Measurements from ENCODE around the gene LIME1.

Gene LIME1

DNA sequence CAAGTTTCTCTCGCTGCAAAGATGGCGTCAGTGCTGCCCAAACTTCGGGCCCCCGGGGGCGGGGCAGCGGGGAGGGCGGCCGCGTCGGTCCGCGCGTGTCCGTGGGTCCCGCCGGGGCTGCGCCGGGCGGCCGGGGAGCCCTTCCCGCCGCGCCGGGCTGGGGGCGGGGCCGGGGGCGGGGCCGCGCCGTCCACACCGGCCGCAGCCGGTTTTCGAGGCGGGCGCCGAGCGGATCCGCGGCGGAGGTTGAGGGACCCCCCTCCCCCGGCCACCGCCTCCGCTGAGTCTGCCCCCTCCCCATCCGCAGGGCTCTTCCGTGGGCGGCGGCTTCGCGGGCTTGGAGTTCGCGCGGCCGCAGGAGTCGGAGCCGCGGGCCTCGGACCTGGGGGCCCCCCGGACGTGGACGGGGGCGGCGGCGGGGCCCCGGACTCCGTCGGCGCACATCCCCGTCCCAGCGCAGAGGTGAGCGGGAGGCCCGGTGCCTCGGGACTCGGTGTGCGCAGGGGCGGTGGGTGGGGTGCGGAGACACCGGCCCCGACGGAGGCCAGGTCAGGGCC, 3.7 kb downstream of the LIME1 start:
- WGBS (ENCODE audit: extremely low coverage, insufficient coverage, low lambda C conversion rate) = no CpG with 5 or more reads among the region's 80 CpGs
- Histone ChIP-seq H3K27me3 (ENCODE audit: insufficient read depth, low read length, poor library complexity) (no peaks in the 10 kb centered on the region), H3K4me2 (ENCODE audit: low read length) (peak overlapping the region; percentile 78), H3K4me3 (ENCODE audit: low read length) (peak overlapping the region; percentile 79), H3K4me1 (ENCODE audit: control insufficient read depth, low read depth, low read length) (no peaks in the 10 kb centered on the region), H3K79me1 (ENCODE audit: low read length) (no peaks in the 10 kb centered on the region), H3K23ac (ENCODE audit: low read length) (peak overlapping the region; percentile 45), H3K4ac (ENCODE audit: low read depth, low read length) (peak overlapping the region; percentile 90), H2BK5ac (ENCODE audit: low read length) (no peak overlapping the region), H3K56ac (ENCODE audit: low read length) (peak overlapping the region; percentile 91), H4K5ac (ENCODE audit: low read length) (no peak overlapping the region), H3K27ac (ENCODE audit: low read depth, low read length) (peak overlapping the region; percentile 90), H2BK120ac (ENCODE audit: low read depth, low read length) (no peak overlapping the region), H2AK5ac (ENCODE audit: low read length) (no peak overlapping the region), H3K79me2 (ENCODE audit: control insufficient read depth, insufficient read depth, low read length) (no peaks in the 10 kb centered on the region), H2BK15ac (replicated peaks; ENCODE audit: low read depth) (no peak overlapping the region), H3K9ac (ENCODE audit: low read length) (peak overlapping the region; percentile 91), H3K18ac (ENCODE audit: low read length) (peak overlapping the region; percentile 82), H4K8ac (ENCODE audit: low read depth, low read length) (no peak overlapping the region), H3K36me3 (ENCODE audit: control insufficient read depth, insufficient read depth, low read length) (no peaks in the 10 kb centered on the region)
- peak; percentile 44 for DNase-seq

- H2BK15ac ChIP-seq (replicated peaks; ENCODE audit: low read depth) = no peak overlapping the region
- no peak overlapping the region for H4K8ac ChIP-seq (ENCODE audit: low read depth, low read length)
- WGBS (ENCODE audit: extremely low coverage, insufficient coverage, low lambda C conversion rate) = no CpG with 5 or more reads among the region's 29 CpGs
- H2AK5ac ChIP-seq (ENCODE audit: low read length) = no peak overlapping the region
- H3K79me2 ChIP-seq (ENCODE audit: control insufficient read depth, insufficient read depth, low read length) = no peaks in the 10 kb centered on the region
- peak overlapping the region; percentile 45 for H3K23ac ChIP-seq (ENCODE audit: low read length)
- no peaks in the 10 kb centered on the region for H3K36me3 ChIP-seq (ENCODE audit: control insufficient read depth, insufficient read depth, low read length)
- H3K9ac ChIP-seq (ENCODE audit: low read length) = peak overlapping the region; percentile 91
- H4K5ac ChIP-seq (ENCODE audit: low read length) = no peak overlapping the region
- no peaks in the 10 kb centered on the region for H3K27me3 ChIP-seq (ENCODE audit: insufficient read depth, low read length, poor library complexity)
- peak overlapping the region; percentile 82 for H3K18ac ChIP-seq (ENCODE audit: low read length)
- H2BK120ac ChIP-seq (ENCODE audit: low read depth, low read length) = no peak overlapping the region
- peak overlapping the region; percentile 91 for H3K56ac ChIP-seq (ENCODE audit: low read length)
- peak overlapping the region; percentile 79 for H3K4me3 ChIP-seq (ENCODE audit: low read length)
- H3K4me2 ChIP-seq (ENCODE audit: low read length) = peak overlapping the region; percentile 78
- no peaks in the 10 kb centered on the region for H3K79me1 ChIP-seq (ENCODE audit: low read length)
- H3K4ac ChIP-seq (ENCODE audit: low read depth, low read length) = no peak overlapping the region
- DNase-seq = peak; percentile 88
- peak overlapping the region; percentile 90 for H3K27ac ChIP-seq (ENCODE audit: low read depth, low read length)
- H3K4me1 ChIP-seq (ENCODE audit: control insufficient read depth, low read depth, low read length) = no peaks in the 10 kb centered on the region
- H2BK5ac ChIP-seq (ENCODE audit: low read length) = no peak overlapping the region
Observed at GRCh38 chr20:63740627-63741353, 4.3 kb downstream of the LIME1 start.

DNA sequence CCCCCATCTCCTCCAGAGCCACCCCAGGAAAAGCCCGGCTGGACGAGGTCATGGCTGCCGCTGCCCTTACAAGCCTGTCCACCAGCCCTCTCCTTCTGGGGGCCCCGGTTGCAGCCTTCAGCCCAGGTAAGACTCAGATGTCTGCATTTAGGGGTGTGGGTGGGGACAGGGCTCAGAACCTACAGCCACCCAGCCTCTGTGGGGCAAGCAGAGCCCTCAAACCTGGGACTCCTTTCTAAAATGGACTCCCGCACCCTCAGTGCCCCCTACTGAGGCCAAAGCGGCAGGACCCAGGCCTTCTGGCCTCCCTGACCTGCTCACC, 4.9 kb downstream of the LIME1 start:
- H3K36me3 ChIP-seq (ENCODE audit: control insufficient read depth, insufficient read depth, low read length) = no peaks in the 10 kb centered on the region
- no peak overlapping the region for H2BK120ac ChIP-seq (ENCODE audit: low read depth, low read length)
- peak overlapping the region; percentile 90 for H3K27ac ChIP-seq (ENCODE audit: low read depth, low read length)
- no peaks in the 10 kb centered on the region for H3K27me3 ChIP-seq (ENCODE audit: insufficient read depth, low read length, poor library complexity)
- peak overlapping the region; percentile 78 for H3K4me2 ChIP-seq (ENCODE audit: low read length)
- no peak overlapping the region for H2BK15ac ChIP-seq (replicated peaks; ENCODE audit: low read depth)
- H2BK5ac ChIP-seq (ENCODE audit: low read length) = no peak overlapping the region
- H3K79me1 ChIP-seq (ENCODE audit: low read length) = no peaks in the 10 kb centered on the region
- no peak for DNase-seq
- no peak overlapping the region for H2AK5ac ChIP-seq (ENCODE audit: low read length)
- H3K4ac ChIP-seq (ENCODE audit: low read depth, low read length) = no peak overlapping the region
- H4K8ac ChIP-seq (ENCODE audit: low read depth, low read length) = no peak overlapping the region
- peak overlapping the region; percentile 24 for H3K23ac ChIP-seq (ENCODE audit: low read length)
- H3K4me1 ChIP-seq (ENCODE audit: control insufficient read depth, low read depth, low read length) = no peaks in the 10 kb centered on the region
- no CpG with 5 or more reads among the region's 6 CpGs for WGBS (ENCODE audit: extremely low coverage, insufficient coverage, low lambda C conversion rate)
- H3K4me3 ChIP-seq (ENCODE audit: low read length) = no peak overlapping the region
- H3K9ac ChIP-seq (ENCODE audit: low read length) = peak overlapping the region; percentile 91
- no peak overlapping the region for H4K5ac ChIP-seq (ENCODE audit: low read length)
- H3K79me2 ChIP-seq (ENCODE audit: control insufficient read depth, insufficient read depth, low read length) = no peaks in the 10 kb centered on the region
- no peak overlapping the region for H3K18ac ChIP-seq (ENCODE audit: low read length)
- H3K56ac ChIP-seq (ENCODE audit: low read length) = peak overlapping the region; percentile 91

- Histone ChIP-seq H3K18ac (ENCODE audit: low read length) (no peak overlapping the region), H3K79me2 (ENCODE audit: control insufficient read depth, insufficient read depth, low read length) (no peaks in the 10 kb centered on the region), H3K27ac (ENCODE audit: low read depth, low read length) (no peak overlapping the region), H3K4ac (ENCODE audit: low read depth, low read length) (no peak overlapping the region), H3K4me1 (ENCODE audit: control insufficient read depth, low read depth, low read length) (no peaks in the 10 kb centered on the region), H3K4me2 (ENCODE audit: low read length) (no peak overlapping the region), H4K5ac (ENCODE audit: low read length) (no peak overlapping the region), H3K4me3 (ENCODE audit: low read length) (no peak overlapping the region), H2AK5ac (ENCODE audit: low read length) (no peak overlapping the region), H2BK15ac (replicated peaks; ENCODE audit: low read depth) (no peak overlapping the region), H2BK120ac (ENCODE audit: low read depth, low read length) (no peak overlapping the region), H3K36me3 (ENCODE audit: control insufficient read depth, insufficient read depth, low read length) (no peaks in the 10 kb centered on the region), H3K27me3 (ENCODE audit: insufficient read depth, low read length, poor library complexity) (no peaks in the 10 kb centered on the region), H2BK5ac (ENCODE audit: low read length) (no peak overlapping the region), H3K9ac (ENCODE audit: low read length) (peak overlapping the region; percentile 91), H3K79me1 (ENCODE audit: low read length) (no peaks in the 10 kb centered on the region), H3K56ac (ENCODE audit: low read length) (peak overlapping the region; percentile 91), H3K23ac (ENCODE audit: low read length) (peak overlapping the region; percentile 24), H4K8ac (ENCODE audit: low read depth, low read length) (no peak overlapping the region)
- WGBS (ENCODE audit: extremely low coverage, insufficient coverage, low lambda C conversion rate) = no CpG with 5 or more reads among the region's 30 CpGs
- DNase-seq = no peak
Observed at GRCh38 chr20:63741676-63742380, 5.4 kb downstream of the LIME1 start.

DNA sequence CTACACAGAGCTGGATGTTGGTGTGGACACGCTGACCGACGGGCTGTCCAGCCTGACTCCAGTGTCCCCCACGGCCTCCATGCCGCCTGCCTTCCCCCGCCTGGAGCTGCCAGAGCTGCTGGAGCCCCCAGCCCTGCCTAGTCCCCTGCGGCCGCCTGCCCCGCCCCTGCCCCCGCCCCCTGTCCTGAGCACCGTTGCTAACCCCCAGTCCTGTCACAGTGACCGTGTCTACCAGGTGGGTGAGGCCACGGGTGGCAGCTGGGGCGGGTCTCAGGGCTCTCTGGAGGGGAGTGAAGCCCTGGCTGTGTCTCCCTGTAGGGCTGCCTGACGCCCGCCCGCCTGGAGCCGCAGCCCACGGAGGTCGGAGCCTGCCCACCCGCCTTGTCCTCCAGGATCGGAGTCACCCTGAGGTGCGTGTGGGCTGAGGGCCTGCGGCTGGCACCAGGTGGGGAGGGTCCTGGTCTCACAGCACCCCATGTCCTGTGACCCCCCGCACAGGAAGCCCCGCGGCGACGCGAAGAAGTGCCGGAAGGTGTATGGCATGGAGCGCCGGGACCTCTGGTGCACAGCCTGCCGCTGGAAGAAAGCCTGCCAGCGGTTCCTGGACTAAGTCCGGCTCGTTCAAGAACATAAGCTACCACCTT, 6.0 kb downstream of the LIME1 start:
- no peak for DNase-seq
- H2BK120ac ChIP-seq (ENCODE audit: low read depth, low read length) = no peak overlapping the region
- H3K36me3 ChIP-seq (ENCODE audit: control insufficient read depth, insufficient read depth, low read length) = no peaks in the 10 kb centered on the region
- no peak overlapping the region for H3K23ac ChIP-seq (ENCODE audit: low read length)
- no peak overlapping the region for H3K4me3 ChIP-seq (ENCODE audit: low read length)
- no peak overlapping the region for H2AK5ac ChIP-seq (ENCODE audit: low read length)
- no peaks in the 10 kb centered on the region for H3K79me1 ChIP-seq (ENCODE audit: low read length)
- H3K27me3 ChIP-seq (ENCODE audit: insufficient read depth, low read length, poor library complexity) = no peaks in the 10 kb centered on the region
- no peak overlapping the region for H3K27ac ChIP-seq (ENCODE audit: low read depth, low read length)
- H3K4ac ChIP-seq (ENCODE audit: low read depth, low read length) = no peak overlapping the region
- no peak overlapping the region for H3K9ac ChIP-seq (ENCODE audit: low read length)
- WGBS (ENCODE audit: extremely low coverage, insufficient coverage, low lambda C conversion rate) = no CpG with 5 or more reads among the region's 37 CpGs
- H3K56ac ChIP-seq (ENCODE audit: low read length) = no peak overlapping the region
- H3K4me2 ChIP-seq (ENCODE audit: low read length) = no peak overlapping the region
- H4K5ac ChIP-seq (ENCODE audit: low read length) = no peak overlapping the region
- H3K4me1 ChIP-seq (ENCODE audit: control insufficient read depth, low read depth, low read length) = no peaks in the 10 kb centered on the region
- H3K79me2 ChIP-seq (ENCODE audit: control insufficient read depth, insufficient read depth, low read length) = no peaks in the 10 kb centered on the region
- H4K8ac ChIP-seq (ENCODE audit: low read depth, low read length) = no peak overlapping the region
- H3K18ac ChIP-seq (ENCODE audit: low read length) = no peak overlapping the region
- no peak overlapping the region for H2BK5ac ChIP-seq (ENCODE audit: low read length)
- H2BK15ac ChIP-seq (replicated peaks; ENCODE audit: low read depth) = no peak overlapping the region

Measured in mesendoderm (in vitro differentiated cells).